Mucosa of rectum (tissue), 2 donors: ENCODE measurements around the gene DHRS1.
"Not testable (repeated sequence)": the region's sequence is repeated elsewhere in the genome, so short reads cannot be mapped to it uniquely, and the experiment has no call there.

Experiments
- H3K27ac ChIP-seq, 2 donors: one replicate each; pipeline ENCODE4 v1.7.0; 2013; ENCODE audit warnings: inconsistent platforms in 2 of 2, low read depth in 2 of 2, low read length in 2 of 2
- H3K27me3 ChIP-seq, 2 donors: one replicate each; pipeline ENCODE4 v1.7.0; 2013; ENCODE audit warnings: low read length in 2 of 2; ENCODE audit not compliant: control insufficient read depth in 2 of 2, insufficient read depth in 2 of 2
- H3K36me3 ChIP-seq, 2 donors: one replicate each; pipeline ENCODE4 v1.7.0; 2013; ENCODE audit warnings: low read length in 2 of 2; ENCODE audit not compliant: control insufficient read depth in 2 of 2, insufficient read depth in 2 of 2
- H3K4me1 ChIP-seq, 2 donors: one replicate each; pipeline ENCODE4 v1.7.0; 2013; ENCODE audit warnings: low read length in 2 of 2, mild to moderate bottlenecking in 1 of 2; ENCODE audit not compliant: control insufficient read depth in 2 of 2, insufficient read depth in 2 of 2
- H3K4me3 ChIP-seq, 2 donors: one replicate each; pipeline ENCODE4 v1.7.0; 2013; ENCODE audit warnings: low read length in 2 of 2
- H3K9ac ChIP-seq, 2 donors: one replicate each; pipeline ENCODE4 v1.7.0; 2013; ENCODE audit warnings: low read length in 2 of 2, low read depth in 1 of 2, mild to moderate bottlenecking in 1 of 2
- H3K9me3 ChIP-seq, 2 donors: one replicate each; pipeline ENCODE4 v1.7.0; 2013; ENCODE audit warnings: low read length in 2 of 2; ENCODE audit not compliant: control insufficient read depth in 2 of 2
- donor health status: healthy.
- donor health status: Normal muscosa, but diverticular disease.

The DHRS1 gene

GRCh38 chr14:24327914-24328313 lies 28.3 kb upstream of the DHRS1 start:
- H3K27ac ChIP-seq, H3K36me3 ChIP-seq, H3K9ac ChIP-seq, H3K4me3 ChIP-seq, H3K9me3 ChIP-seq, H3K27me3 ChIP-seq: not testable (repeated sequence)
- peaks cover 12 to 14% of the 10 kb centered on the region in 2 donors for H3K4me1 ChIP-seq

- Histone ChIP-seq H3K27ac (no peak overlapping the region), H3K27me3 (no peaks in the 10 kb centered on the region), H3K4me1 (peaks cover 6 to 8% of the 10 kb centered on the region in 2 donors), H3K4me3 (no peak overlapping the region), H3K9ac (no peak overlapping the region), H3K9me3 (no peaks in the 10 kb centered on the region), H3K36me3 (no peaks in the 10 kb centered on the region)
Measured at GRCh38 chr14:24327303-24327702, 27.7 kb upstream of the DHRS1 start.

- Histone ChIP-seq H3K4me1 (no peaks in the 10 kb centered on the region), H3K9ac (no peak overlapping the region), H3K36me3 (no peaks in the 10 kb centered on the region), H3K27ac (no peak overlapping the region), H3K4me3 (no peak overlapping the region), H3K9me3 (no peaks in the 10 kb centered on the region), H3K27me3 (no peaks in the 10 kb centered on the region)
Measured at GRCh38 chr14:24325963-24326362, 26.4 kb upstream of the DHRS1 start.

- Histone ChIP-seq H3K27ac (no peak overlapping the region), H3K36me3 (no peaks in the 10 kb centered on the region), H3K9ac (no peak overlapping the region), H3K4me1 (no peaks in the 10 kb centered on the region), H3K4me3 (no peak overlapping the region), H3K27me3 (no peaks in the 10 kb centered on the region), H3K9me3 (no peaks in the 10 kb centered on the region)
Measured at GRCh38 chr14:24325041-24325530, 25.5 kb upstream of the DHRS1 start.

- no peak overlapping the region for H3K27ac ChIP-seq
- no peak overlapping the region for H3K9ac ChIP-seq
Measured at GRCh38 chr14:24324024-24324423, 24.4 kb upstream of the DHRS1 start.

GRCh38 chr14:24323341-24323740 lies 23.8 kb upstream of the DHRS1 start:
- H3K9ac ChIP-seq = no peak overlapping the region
- no peaks in the 10 kb centered on the region for H3K36me3 ChIP-seq
- H3K27ac ChIP-seq = no peak overlapping the region
- no peak overlapping the region for H3K4me3 ChIP-seq
- no peaks in the 10 kb centered on the region for H3K4me1 ChIP-seq
- no peaks in the 10 kb centered on the region for H3K9me3 ChIP-seq
- H3K27me3 ChIP-seq = peaks cover 0 to 3% of the 10 kb centered on the region in 2 donors

More at GRCh38 chr14:24324024-24324423, 24.4 kb upstream of the DHRS1 start:
- Histone ChIP-seq H3K27me3 (peaks cover 0 to 3% of the 10 kb centered on the region in 2 donors), H3K9me3 (no peaks in the 10 kb centered on the region), H3K4me1 (no peaks in the 10 kb centered on the region), H3K36me3 (no peaks in the 10 kb centered on the region), H3K4me3 (no peak overlapping the region)

- H3K9ac ChIP-seq = no peak overlapping the region
Measured at GRCh38 chr14:24322672-24323071, 23.1 kb upstream of the DHRS1 start.

GRCh38 chr14:24321212-24321975 lies 21.8 kb upstream of the DHRS1 start:
- no peaks in the 10 kb centered on the region for H3K9me3 ChIP-seq
- H3K27me3 ChIP-seq = peaks cover 0 to 3% of the 10 kb centered on the region in 2 donors
- no peak overlapping the region for H3K27ac ChIP-seq
- H3K4me1 ChIP-seq = peaks cover 4 to 6% of the 10 kb centered on the region in 2 donors
- H3K9ac ChIP-seq = no peak overlapping the region
- H3K36me3 ChIP-seq = no peaks in the 10 kb centered on the region
- no peak overlapping the region for H3K4me3 ChIP-seq

More at GRCh38 chr14:24322672-24323071, 23.1 kb upstream of the DHRS1 start:
- no peak overlapping the region for H3K4me3 ChIP-seq
- no peaks in the 10 kb centered on the region for H3K36me3 ChIP-seq
- no peaks in the 10 kb centered on the region for H3K9me3 ChIP-seq
- peaks cover 0 to 3% of the 10 kb centered on the region in 2 donors for H3K27me3 ChIP-seq
- no peak overlapping the region for H3K27ac ChIP-seq
- no peaks in the 10 kb centered on the region for H3K4me1 ChIP-seq

- Histone ChIP-seq H3K4me3 (no peak overlapping the region), H3K27ac (no peak overlapping the region), H3K27me3 (peaks cover 0 to 3% of the 10 kb centered on the region in 2 donors), H3K9ac (no peak overlapping the region), H3K36me3 (no peaks in the 10 kb centered on the region), H3K9me3 (no peaks in the 10 kb centered on the region), H3K4me1 (peaks cover 16 to 25% of the 10 kb centered on the region in 2 donors)
Measured at GRCh38 chr14:24317141-24317928, 17.8 kb upstream of the DHRS1 start.

GRCh38 chr14:24316597-24316950 lies 17.0 kb upstream of the DHRS1 start:
- peaks cover 16 to 25% of the 10 kb centered on the region in 2 donors for H3K4me1 ChIP-seq
- H3K9me3 ChIP-seq = no peaks in the 10 kb centered on the region
- peaks cover 0 to 3% of the 10 kb centered on the region in 2 donors for H3K27me3 ChIP-seq
- H3K9ac ChIP-seq = no peak overlapping the region
- no peaks in the 10 kb centered on the region for H3K36me3 ChIP-seq
- no peak overlapping the region for H3K4me3 ChIP-seq
- no peak overlapping the region for H3K27ac ChIP-seq
